GM18909 (cell line): ENCODE measurements around the gene POU1F1.
A peak's percentile ranks its signal among the peaks of the same experiment; 100 is the strongest.
"Not testable (repeated sequence)": the region's sequence is repeated elsewhere in the genome, so short reads cannot be mapped to it uniquely, and the experiment has no call there.

Experiments
- ATAC-seq: cut with Tn5 transposase; IDR thresholded peaks from one replicate; pipeline ENCODE4 v1.9.1; 2021; ENCODE audit warnings: mild to moderate bottlenecking; ENCODE audit not compliant: unreplicated experiment, poor library complexity

Gene POU1F1

DNA sequence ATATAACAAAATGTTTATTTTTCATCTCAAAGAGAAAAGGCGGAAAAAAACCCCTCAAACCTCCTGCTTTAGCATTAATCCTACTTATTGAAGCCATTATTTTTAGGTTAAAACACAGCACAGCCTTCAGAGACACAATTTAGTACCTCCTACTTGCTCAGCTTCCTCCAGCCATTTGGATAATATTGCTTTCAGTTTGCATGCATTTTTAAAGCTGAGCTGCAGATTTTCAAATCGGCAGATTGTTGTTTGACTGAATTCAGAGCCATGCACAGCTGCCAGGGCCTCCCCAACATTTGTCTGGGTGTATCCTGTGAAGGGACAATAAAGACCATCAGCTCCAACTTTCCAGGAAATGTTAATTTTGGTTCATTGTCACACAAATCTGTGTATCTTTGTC, 14.5 kb downstream of the POU1F1 start:
- ATAC-seq = no peak

DNA sequence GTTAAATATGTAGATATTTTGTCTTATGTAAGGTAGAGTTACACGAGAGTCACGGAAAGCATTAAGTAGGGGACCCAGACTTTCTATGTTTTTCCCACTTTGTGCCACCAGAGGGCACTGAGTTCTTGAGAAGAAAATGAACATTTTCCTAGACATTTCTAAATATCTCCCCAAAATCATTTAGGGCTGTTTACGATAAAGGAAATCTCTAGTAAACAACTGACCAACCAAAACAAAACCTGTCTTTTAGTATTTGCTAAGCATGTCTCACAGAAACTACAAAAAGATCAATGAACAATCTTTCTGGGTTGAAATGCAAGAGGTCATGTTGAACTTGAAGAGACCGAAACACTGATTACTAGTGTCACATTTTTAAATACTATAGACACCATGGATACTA, 16.1 kb downstream of the POU1F1 start:
- ATAC-seq = peak; percentile 80

GRCh38 chr3:87250009-87250408, 26.4 kb downstream of the POU1F1 start:
- no peak for ATAC-seq

GRCh38 chr3:87248831-87249230, 27.6 kb downstream of the POU1F1 start:
- no peak for ATAC-seq

- not testable (repeated sequence) for ATAC-seq
These were observed 28.2 kb downstream of the POU1F1 start for GRCh38 chr3:87248231-87248630.

DNA sequence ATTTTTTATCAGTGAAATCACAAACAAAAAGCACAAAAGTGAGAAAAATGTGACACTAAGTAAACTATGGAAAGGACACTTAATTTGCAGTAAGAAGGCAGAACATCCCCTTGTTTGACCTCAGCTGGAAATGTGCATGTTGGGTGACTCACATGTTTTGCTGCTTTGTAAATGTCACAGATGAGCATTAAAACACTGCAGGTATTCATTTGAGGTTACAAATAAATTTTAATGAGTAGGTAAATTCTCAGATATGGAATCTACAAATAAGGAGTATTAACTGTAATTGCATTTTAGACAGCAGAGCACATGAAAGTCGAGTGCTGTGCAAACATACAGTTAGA, 29.0 kb downstream of the POU1F1 start:
- ATAC-seq = no peak

GRCh38 chr3:87246662-87247429, 29.5 kb downstream of the POU1F1 start:
- ATAC-seq = no peak

DNA sequence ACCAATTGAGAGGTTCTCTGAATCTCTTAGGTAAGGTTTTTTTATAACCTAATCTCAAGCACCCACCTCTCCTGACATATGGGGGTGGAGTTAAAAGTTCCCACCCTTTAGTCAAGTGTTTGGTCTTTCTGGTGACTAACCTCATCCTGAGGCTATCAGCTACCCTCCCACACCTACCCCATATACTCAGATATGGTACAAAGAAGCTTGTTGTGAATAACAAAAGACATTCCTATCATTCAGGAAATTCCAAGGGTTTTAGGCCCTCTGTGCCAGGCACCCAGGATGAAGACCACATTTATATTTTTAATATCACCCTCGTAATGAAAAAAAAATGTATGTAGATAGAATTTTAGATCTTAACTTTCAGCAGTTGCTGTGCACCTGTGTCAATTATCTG, 40.3 kb downstream of the POU1F1 start:
- no peak for ATAC-seq

DNA sequence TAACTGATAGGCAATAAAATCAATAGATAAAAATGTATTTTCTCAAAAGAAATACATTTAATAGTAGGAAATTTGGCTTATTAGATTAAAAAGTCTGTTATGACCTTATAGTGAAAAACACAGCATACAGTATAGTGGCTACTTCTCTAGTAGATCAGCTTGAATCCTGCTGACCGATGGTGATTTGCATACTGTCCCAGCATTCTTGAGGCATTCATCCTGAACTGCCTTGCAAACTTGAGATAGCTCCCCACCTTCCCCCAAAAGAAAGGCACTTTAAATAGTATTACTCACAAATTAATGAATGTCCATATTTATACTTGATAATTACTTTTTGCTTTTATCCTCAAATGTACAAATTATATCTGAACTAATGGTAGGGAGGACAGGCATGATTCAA, 42.6 kb downstream of the POU1F1 start:
- no peak for ATAC-seq

DNA sequence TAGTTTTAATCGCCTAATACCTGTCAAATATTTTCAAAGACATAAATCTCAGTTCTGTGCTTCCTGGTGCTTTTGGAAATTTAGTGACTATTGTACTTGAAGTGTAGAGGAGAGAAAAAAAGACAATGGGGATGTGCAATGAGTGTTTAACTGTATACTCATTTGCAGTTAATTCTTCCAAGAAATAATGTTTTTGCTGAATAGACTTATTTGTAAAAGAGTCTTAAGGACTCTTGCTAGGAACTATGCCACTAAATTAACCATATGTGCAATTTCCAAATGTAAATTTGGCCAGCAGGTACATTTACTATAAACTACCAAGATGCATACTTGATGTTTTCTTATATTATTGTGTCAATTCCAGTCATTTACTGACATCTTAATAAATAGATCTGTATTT, 47.3 kb downstream of the POU1F1 start:
- no peak for ATAC-seq

DNA sequence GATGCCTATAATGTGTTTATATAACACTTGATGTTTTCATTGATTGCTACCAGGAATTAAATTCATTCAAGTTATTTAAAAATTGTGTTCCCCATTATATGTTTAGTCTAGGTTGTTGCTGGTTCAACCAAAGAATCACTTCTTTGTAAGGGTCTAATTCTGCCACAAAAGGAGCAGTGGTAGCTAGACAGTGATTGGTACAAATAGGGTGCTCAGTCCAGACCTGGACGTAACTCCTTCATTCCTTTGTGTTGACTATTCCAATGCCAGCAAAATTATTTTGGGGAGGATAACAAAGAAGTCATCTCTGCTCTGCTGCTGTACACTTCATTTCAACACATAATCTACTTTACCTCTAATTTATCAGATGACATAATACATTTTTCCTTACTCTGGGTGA, 48.1 kb downstream of the POU1F1 start:
- ATAC-seq = no peak

GRCh38 chr3:87227835-87228144, 48.6 kb downstream of the POU1F1 start:
- peak; percentile 4 for ATAC-seq

- ATAC-seq = peak; percentile 97
These were observed 49.1 kb downstream of the POU1F1 start, which contains the start of gene CHMP2B for GRCh38 chr3:87227104-87227834. Gene CHMP2B, plus strand, starts transcription at chr3:87227309. Its CDS starts 214 bp downstream, at chr3:87227523.

- ATAC-seq = no peak
These were observed 50.7 kb downstream of the POU1F1 start for GRCh38 chr3:87225659-87226058.

DNA sequence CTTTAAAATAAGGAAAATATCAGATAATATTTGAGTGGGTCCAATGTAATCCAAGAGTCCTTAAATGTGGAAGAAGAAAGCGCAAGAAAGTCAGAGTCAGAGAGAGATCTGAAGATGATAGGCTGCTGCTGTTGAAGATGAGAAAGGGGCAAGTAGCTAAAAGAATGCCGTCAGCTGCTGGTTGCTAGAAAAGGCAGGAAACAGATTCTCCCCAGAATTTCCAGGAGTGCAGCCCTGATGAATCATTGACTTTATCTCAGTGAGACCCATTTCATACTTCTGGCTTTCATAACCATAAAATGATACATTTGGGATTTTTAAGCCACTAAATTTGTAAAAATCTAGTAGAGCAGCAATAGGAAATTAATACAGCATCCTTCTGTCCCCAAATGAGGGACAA, 56.8 kb downstream of the POU1F1 start:
- ATAC-seq = no peak

GRCh38 chr3:87218560-87218959, 57.8 kb downstream of the POU1F1 start:
- no peak for ATAC-seq
